ENCODE measurements around the gene NPAS3. TPM values are rescaled to one million over a fixed set of nuclear protein-coding genes. Genes with fewer than 3 reads are reported as not detected.

The NPAS3 gene
- total RNA-seq, 4 donors from 2014 or later: 1.9 to 10.6 (median 2.2) TPM

DNA sequence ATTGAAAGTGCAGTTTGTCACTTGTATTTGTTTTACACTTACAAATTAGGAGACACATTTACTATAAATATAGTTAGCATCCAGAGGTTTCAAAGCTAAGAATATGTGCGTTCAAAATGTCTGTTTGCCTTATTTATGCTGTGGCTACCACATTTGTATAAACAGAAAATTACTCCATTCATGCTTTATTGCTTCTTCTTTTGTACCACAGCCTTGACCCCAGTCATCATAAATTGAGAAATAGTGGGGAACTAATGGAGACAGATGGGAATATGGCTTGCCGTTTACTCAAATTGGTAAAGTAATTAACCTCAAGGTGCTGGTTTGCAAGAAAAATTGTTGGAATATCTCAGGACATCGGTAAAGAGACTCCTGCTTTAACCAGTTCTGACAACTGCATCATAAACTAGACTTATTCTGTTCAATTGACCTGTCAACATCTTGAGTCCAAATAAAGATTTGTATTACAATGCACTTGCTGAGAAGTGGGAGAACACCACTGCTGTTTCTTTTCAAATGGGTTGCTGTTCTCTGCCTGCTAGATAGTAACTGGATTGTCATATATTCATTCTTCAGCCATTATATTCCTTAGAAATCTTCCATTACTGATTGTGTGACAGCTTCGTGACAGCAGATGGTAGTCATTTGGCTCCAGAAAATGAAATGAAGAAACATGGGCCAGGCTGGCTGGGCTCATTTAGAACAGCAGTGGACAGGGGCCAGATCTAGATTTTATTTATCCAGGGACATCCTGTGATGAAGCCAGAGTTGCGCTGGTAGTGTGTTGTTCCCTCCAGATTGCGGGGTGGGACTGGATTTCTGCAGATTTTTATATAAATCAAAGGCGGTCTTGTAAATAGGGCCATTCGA lies 657.8 kb downstream of the NPAS3 start:
- TF ChIP-seq, protein P1, sequence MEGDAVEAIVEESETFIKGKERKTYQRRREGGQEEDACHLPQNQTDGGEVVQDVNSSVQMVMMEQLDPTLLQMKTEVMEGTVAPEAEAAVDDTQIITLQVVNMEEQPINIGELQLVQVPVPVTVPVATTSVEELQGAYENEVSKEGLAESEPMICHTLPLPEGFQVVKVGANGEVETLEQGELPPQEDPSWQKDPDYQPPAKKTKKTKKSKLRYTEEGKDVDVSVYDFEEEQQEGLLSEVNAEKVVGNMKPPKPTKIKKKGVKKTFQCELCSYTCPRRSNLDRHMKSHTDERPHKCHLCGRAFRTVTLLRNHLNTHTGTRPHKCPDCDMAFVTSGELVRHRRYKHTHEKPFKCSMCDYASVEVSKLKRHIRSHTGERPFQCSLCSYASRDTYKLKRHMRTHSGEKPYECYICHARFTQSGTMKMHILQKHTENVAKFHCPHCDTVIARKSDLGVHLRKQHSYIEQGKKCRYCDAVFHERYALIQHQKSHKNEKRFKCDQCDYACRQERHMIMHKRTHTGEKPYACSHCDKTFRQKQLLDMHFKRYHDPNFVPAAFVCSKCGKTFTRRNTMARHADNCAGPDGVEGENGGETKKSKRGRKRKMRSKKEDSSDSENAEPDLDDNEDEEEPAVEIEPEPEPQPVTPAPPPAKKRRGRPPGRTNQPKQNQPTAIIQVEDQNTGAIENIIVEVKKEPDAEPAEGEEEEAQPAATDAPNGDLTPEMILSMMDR (IDR thresholded peaks at IDR 0.05): no peak
- TF ChIP-seq POLR2AphosphoS5 (IDR thresholded peaks at IDR 0.05): no peak
- no peak for TF ChIP-seq POLR2A (IDR thresholded peaks at IDR 0.05)
- H3K4me3 ChIP-seq: no peak overlapping the region
- ATAC-seq: no peak
- no peaks in the 10 kb centered on the region for H3K36me3 ChIP-seq
- no peaks in the 10 kb centered on the region for H3K4me1 ChIP-seq
- 70 to 90% methylated on average over 6 to 8 of the region's 8 CpGs for WGBS, 2 donors (ENCODE audit: low coverage in 1 of 2)
- H3K27ac ChIP-seq: no peak overlapping the region
- H3K27me3 ChIP-seq: no peaks in the 10 kb centered on the region
- no peaks in the 10 kb centered on the region for H3K9me3 ChIP-seq

DNA sequence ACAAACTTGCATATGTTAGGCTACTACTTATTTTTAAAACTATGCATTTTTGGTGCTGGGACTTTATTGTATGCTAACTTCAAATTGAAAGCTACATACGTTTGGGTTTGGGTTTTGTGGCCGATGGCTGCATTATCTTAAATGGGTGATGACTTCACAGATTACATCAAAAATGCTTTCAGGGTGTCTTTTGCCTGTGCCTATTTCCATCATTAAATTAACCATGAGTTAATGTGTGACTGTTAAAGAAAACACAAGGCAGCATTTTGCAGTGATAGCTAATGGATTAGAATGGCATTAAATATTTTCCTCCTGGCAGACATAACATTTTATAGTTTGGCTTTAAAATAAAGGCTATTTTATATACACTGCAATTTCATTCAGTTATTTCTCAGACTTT lies 659.9 kb downstream of the NPAS3 start:
- Histone ChIP-seq H3K27me3 (no peaks in the 10 kb centered on the region), H3K27ac (no peak overlapping the region), H3K4me1 (no peaks in the 10 kb centered on the region), H3K9me3 (no peaks in the 10 kb centered on the region), H3K36me3 (no peaks in the 10 kb centered on the region), H3K4me3 (no peak overlapping the region)
- TF ChIP-seq, protein P1 (IDR thresholded peaks at IDR 0.05): no peak
- TF ChIP-seq POLR2AphosphoS5 (IDR thresholded peaks at IDR 0.05) (no peak), POLR2A (IDR thresholded peaks at IDR 0.05) (no peak)
- WGBS, 2 donors (ENCODE audit: low coverage in 1 of 2): 76 to 95% methylated on average over 2 of the region's 2 CpGs
- no peak for ATAC-seq

DNA sequence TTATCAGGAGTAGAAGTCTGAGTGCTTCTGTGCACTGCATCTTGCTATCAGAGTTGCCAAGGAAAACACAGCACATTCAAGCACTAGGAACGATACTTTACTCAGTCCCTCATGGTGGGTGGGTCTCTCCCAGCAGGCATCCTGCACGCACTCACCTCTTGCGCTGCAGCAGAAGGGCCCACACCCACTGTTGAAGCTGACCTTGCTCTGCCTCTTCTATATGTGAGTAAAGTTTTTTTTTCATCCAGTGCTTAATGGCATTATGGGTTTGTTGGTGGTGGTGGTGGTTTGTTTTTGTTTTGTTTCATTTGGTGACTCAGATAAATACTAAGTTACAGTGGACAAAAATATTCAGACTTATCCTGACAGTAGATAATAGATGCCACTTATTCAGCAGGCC lies 663.7 kb downstream of the NPAS3 start:
- Histone ChIP-seq H3K36me3 (no peaks in the 10 kb centered on the region), H3K27ac (no peak overlapping the region), H3K9me3 (no peaks in the 10 kb centered on the region), H3K4me3 (no peak overlapping the region), H3K27me3 (no peaks in the 10 kb centered on the region), H3K4me1 (no peaks in the 10 kb centered on the region)
- 100% methylated on average over 2 of the region's 3 CpGs; no CpG with 5 or more reads in 1 of the 2 donors for WGBS, 2 donors (ENCODE audit: low coverage in 1 of 2)
- no peak for TF ChIP-seq POLR2AphosphoS5 (IDR thresholded peaks at IDR 0.05)
- TF ChIP-seq EP300 (IDR thresholded peaks at IDR 0.05): no peak
- no peak for TF ChIP-seq POLR2A (IDR thresholded peaks at IDR 0.05)
- TF ChIP-seq, protein P1 (IDR thresholded peaks at IDR 0.05): no peak
- no peak for ATAC-seq

DNA sequence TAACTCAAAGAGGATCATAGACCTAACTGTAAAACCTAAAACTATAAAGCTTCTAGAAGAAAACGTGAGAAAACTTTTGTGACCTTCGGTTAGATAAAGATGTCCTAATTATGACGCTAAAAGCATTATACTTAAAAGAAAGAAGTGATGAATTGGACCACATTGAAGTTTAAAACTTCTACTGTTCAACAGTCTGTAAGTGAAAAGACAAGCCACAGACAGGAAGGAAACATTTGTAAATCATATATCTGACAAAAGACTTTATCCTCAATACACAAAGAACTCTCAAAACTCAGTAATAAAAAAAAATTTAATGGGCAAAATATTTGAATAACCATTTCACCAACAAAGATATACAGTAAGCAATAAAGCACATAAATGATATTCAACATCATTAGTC lies 667.9 kb downstream of the NPAS3 start:
- no peak for ATAC-seq
- Histone ChIP-seq H3K4me1 (no peaks in the 10 kb centered on the region), H3K4me3 (no peak overlapping the region), H3K9me3 (no peaks in the 10 kb centered on the region), H3K36me3 (no peaks in the 10 kb centered on the region), H3K27ac (no peak overlapping the region), H3K27me3 (no peaks in the 10 kb centered on the region)
- WGBS, 2 donors (ENCODE audit: low coverage in 1 of 2): 88 to 93% methylated on average over 3 of the region's 3 CpGs
- no peak for TF ChIP-seq EP300 (IDR thresholded peaks at IDR 0.05)
- no peak for TF ChIP-seq POLR2AphosphoS5 (IDR thresholded peaks at IDR 0.05)
- TF ChIP-seq, protein P1 (IDR thresholded peaks at IDR 0.05): no peak
- no peak for TF ChIP-seq POLR2A (IDR thresholded peaks at IDR 0.05)

DNA sequence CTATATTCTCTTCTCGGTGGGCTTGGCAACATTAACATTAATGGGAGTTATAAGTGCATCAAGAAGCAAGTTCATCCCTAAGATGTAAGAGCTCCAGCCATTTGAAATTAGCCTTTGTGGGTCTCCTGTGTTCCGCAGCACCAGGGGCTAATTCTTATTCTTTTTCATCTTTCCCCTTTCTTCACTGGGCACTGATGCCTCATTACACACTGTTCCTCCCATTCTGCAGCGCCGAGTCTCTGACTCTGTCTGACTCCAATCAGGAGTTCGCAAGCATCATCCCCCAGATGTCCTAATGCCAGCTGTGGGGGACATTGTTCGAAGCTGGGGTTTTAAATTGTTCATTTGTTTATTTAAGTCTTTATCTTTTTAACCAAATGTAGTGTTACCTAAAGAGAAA lies 670.9 kb downstream of the NPAS3 start:
- no peak overlapping the region for H3K4me3 ChIP-seq
- H3K36me3 ChIP-seq: no peaks in the 10 kb centered on the region
- H3K27me3 ChIP-seq: no peaks in the 10 kb centered on the region
- TF ChIP-seq, protein P1 (IDR thresholded peaks at IDR 0.05): no peak
- TF ChIP-seq POLR2A (IDR thresholded peaks at IDR 0.05) (no peak), POLR2AphosphoS5 (IDR thresholded peaks at IDR 0.05) (no peak), EP300 (IDR thresholded peaks at IDR 0.05) (no peak)
- ATAC-seq: no peak
- 77 to 92% methylated on average over 6 of the region's 6 CpGs for WGBS, 2 donors (ENCODE audit: low coverage in 1 of 2)
- no peaks in the 10 kb centered on the region for H3K9me3 ChIP-seq
- no peaks in the 10 kb centered on the region for H3K4me1 ChIP-seq
- no peak overlapping the region for H3K27ac ChIP-seq
